Fibroblast of villous mesenchyme (primary cell): ENCODE results near the gene IL17C. TPM values are rescaled to one million over a fixed set of nuclear protein-coding genes. Genes with fewer than 3 reads are reported as not detected.

Experiments
- DNase-seq: peaks from one replicate; pipeline ENCODE4 v3.0.0-alpha.2; 2010; ENCODE audit warnings: low read depth
- H3K4me3 ChIP-seq: 2 replicates; pipeline ENCODE4 v1.5.1; 2011; ENCODE audit warnings: low read depth, mild to moderate bottlenecking, low read length
- CTCF ChIP-seq: IDR thresholded peaks from 2 replicates; pipeline ENCODE4 v1.5.1; 2012; ENCODE audit warnings: low read depth, mild to moderate bottlenecking, low read length; ENCODE audit not compliant: insufficient read depth
- total RNA-seq: library from RNA; depleted of rRNA; stranded (reverse); fragments of >200 nt; gene quantifications from 2 replicates; pipeline ENCODE4 v1.2.3, GENCODE V29; 2012

The IL17C gene
- total RNA-seq, 1 donor = not detected

GRCh38 chr16:88650749-88651275 is 12.4 kb downstream of the IL17C start, which contains the start of gene CYBA:
TSS of gene CYBA (minus strand) at chr16:88651053. CDS start at chr16:88651013, 40 bp downstream.
- H3K4me3 ChIP-seq = peak within 1 kb of the TSS; percentile 84
- DNase-seq = peak; percentile 60
- no peak for TF ChIP-seq CTCF

DNA sequence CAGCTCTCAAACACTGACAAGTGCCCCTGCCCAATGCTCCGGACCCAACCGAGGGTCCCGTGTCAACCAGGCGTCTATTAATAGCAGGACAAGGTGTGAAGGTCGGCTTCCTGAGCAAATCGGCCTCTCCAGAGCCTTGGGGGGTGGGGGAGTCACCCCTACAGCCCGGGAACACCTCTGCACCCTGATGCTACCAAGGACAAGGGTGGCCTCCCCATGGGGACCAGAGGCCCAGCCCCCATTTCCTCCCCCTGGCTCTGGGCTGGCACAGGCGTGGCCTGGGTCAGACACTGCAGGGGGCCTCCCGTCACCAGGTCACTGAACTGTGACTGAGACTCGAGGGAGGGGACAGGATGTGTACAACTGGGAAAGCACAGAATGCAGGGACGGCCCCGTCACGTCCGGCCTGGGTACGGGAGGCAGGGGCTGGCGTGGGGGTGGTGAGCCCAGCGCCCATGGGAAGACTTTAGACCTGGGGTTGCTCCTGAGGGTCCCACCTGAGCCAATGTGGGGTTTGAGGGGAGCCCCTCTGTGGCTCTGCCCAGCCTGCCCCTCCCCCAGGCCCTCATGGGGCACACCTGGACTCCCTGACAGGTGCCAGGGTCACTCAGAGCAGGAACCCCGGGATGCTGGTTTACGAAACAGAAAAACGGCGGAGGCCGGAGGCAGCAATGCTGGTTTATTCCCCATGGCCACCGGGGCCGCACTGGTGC is 13.1 kb downstream of the IL17C start:
- peak overlapping the region; percentile 84 for H3K4me3 ChIP-seq
- DNase-seq = no peak
- no peak for TF ChIP-seq CTCF

DNA sequence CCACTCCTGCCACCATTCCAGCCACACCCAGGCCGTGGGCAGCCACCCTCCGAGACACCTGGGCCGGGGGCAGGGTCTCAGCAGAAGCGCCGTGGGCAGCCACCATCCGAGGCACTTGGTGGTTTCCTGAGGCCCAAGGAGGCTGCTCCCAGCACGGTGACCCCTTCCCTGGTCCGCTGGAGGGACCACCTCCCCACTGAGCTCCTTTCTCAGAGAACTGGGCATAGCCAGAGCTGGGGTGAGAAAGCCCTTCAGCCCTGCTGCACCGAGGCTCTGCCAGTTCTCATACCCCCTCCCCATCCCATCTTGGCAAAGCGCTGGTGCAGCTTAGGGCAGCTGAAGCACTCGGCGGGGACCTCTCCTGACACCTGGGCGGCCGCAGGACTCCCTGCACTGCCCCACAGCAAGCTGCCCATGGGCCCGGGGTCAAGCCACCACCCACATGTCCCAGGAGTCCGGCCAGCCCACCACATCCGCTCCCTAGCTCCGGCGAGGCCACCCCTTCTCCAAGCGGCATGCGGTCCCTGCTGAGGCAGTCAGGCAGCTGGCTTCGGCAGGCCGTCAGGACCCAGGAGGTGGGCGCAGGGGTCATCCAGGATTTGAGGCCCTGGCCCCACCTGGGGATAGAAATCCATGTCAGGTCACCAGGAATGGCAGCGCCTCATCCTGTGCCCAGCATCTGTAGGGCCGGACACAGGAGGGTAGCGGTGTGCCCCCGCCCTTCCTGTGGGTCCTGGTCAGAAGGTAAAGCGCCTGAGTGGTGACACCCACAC is 13.8 kb downstream of the IL17C start:
- DNase-seq = no peak
- no peak for TF ChIP-seq CTCF
- no peak overlapping the region for H3K4me3 ChIP-seq

DNA sequence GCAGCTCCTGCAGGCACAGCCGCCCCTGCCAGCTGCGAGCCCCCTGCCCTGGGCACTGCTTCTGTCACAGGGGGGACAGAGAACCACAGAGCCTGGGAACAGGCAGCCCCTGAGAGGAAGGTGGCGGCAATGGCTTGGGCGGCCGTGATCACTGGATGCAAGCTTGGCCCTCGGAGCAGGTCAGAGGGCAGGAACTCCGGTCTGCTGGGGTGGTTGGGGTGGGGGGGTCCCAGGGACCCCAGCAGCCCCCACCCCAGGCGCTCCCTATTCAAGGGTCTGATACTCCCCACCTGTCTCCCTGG is 14.3 kb downstream of the IL17C start:
- no peak for DNase-seq
- no peak overlapping the region for H3K4me3 ChIP-seq
- TF ChIP-seq CTCF = no peak

GRCh38 chr16:88653101-88653500 is 14.7 kb downstream of the IL17C start:
- no peak for DNase-seq
- TF ChIP-seq CTCF = no peak
- no peak overlapping the region for H3K4me3 ChIP-seq

GRCh38 chr16:88653596-88654362 is 15.4 kb downstream of the IL17C start:
- DNase-seq = no peak
- H3K4me3 ChIP-seq = no peak overlapping the region
- TF ChIP-seq CTCF = no peak
